Kidney (tissue), 14 donors: ENCODE results near the gene SP110. TPM values are rescaled to one million over a fixed set of nuclear protein-coding genes. Genes with fewer than 3 reads are reported as not detected.
"Not testable (repeated sequence)": the region's sequence is repeated elsewhere in the genome, so short reads cannot be mapped to it uniquely, and the experiment has no call there.

Experiments used
- DNase-seq, 5 donors: peaks; one replicate each; pipeline ENCODE4 v3.0.0-alpha.2; 2013 to 2020
- FAIRE-seq: peaks from 2 replicates; lab custom pipeline; 2012; peaks lifted over from hg19 to GRCh38; lab: Jason Lieb, UNC
- H3K27ac ChIP-seq, 2 donors: one replicate each; pipeline ENCODE4 v1.7.0; 2013; ENCODE audit warnings: low read depth in 2 of 2, low read length in 2 of 2, inconsistent platforms in 1 of 2
- H3K27me3 ChIP-seq: one replicate; pipeline ENCODE4 v1.7.1; 2013; ENCODE audit warnings: low read length, inconsistent platforms; ENCODE audit not compliant: control insufficient read depth, insufficient read depth
- H3K36me3 ChIP-seq, 3 donors: one replicate each; pipeline versions ENCODE4 v1.7.0 to v1.7.1; 2013; ENCODE audit warnings: low read length in 3 of 3, control low read depth in 1 of 3, inconsistent platforms in 1 of 3; ENCODE audit not compliant: insufficient read depth in 3 of 3, control insufficient read depth in 2 of 3
- H3K4me1 ChIP-seq, 3 donors: one replicate each; pipeline versions ENCODE4 v1.7.0 to v1.7.1; 2013; ENCODE audit warnings: low read length in 3 of 3, inconsistent platforms in 1 of 3, low read depth in 1 of 3; ENCODE audit not compliant: control insufficient read depth in 2 of 3, insufficient read depth in 2 of 3
- H3K4me3 ChIP-seq, 3 donors: one replicate each; pipeline versions ENCODE4 v1.7.0 to v1.8.1; 2013; ENCODE audit warnings: low read length in 3 of 3, control low read depth in 1 of 3, inconsistent platforms in 1 of 3
- H3K9ac ChIP-seq, 3 donors: one replicate each; pipeline versions ENCODE4 v1.7.0 to v1.7.1; 2013; ENCODE audit warnings: low read length in 3 of 3, control low read depth in 1 of 3, inconsistent platforms in 1 of 3
- H3K9me3 ChIP-seq, 3 donors: one replicate each; pipeline versions ENCODE4 v1.7.0 to v1.7.1; 2013; ENCODE audit warnings: low read length in 3 of 3, control low read depth in 1 of 3, inconsistent platforms in 1 of 3; ENCODE audit not compliant: control insufficient read depth in 2 of 3, insufficient read depth in 1 of 3
- intact Hi-C: fragments of 100-400 bp; cut with DNase I; formaldehyde crosslinking; loops from one replicate; pipeline ENCODE4 v1.11.1; 2022
- polyA plus RNA-seq: library from polyadenylated mRNA; stranded (reverse); fragments of 350-450 nt; fragmentation: Illumina TruSeq; extraction: RNeasy Lipid Tissue Mini Kit (QIAGEN cat#74804); gene quantifications from one replicate; pipeline ENCODE4 v1.2.3, GENCODE V29; 2014; ENCODE audit warnings: low read depth, low replicate concordance; ENCODE audit not compliant: insufficient read depth
- total RNA-seq: library from RNA; stranded (reverse); fragmentation: NEBNext Ultra II Directional; extraction: Animal tissue kit (Norgen Biotek cat#: 25700); gene quantifications from one replicate; pipeline ENCODE4 v1.2.1, GENCODE V29; 2021
- TF ChIP-seq, protein P1 (sequence below): IDR thresholded peaks from 3 replicates; pipeline ENCODE4 v1.5.1; 2012; ENCODE audit warnings: mild to moderate bottlenecking, moderate library complexity, borderline replicate concordance; ENCODE audit not compliant: insufficient read depth; ENCODE audit errors: extremely low read depth
- donor health status: control.
- donor health status: control.
- donor health status: control.
- donor health status: control.
- donor health status: control.
- donor health status: DM: yes; HTN: yes; CAD: no.
- donor health status: Normal renal cell carcinoma (clear cell type).

The SP110 gene
- total and polyA plus RNA-seq, 2 donors from 2014 or later, result 12.7 to 28.3 TPM

GRCh38 chr2:230267059-230267458, 47.3 kb upstream of the SP110 start:
- no peaks in the 10 kb centered on the region for H3K36me3 ChIP-seq
- H3K27me3 ChIP-seq, result no peaks in the 10 kb centered on the region
- intact Hi-C loops, result no loop called here
- H3K4me1 ChIP-seq, result no peaks in the 10 kb centered on the region
- no peak overlapping the region for H3K27ac ChIP-seq
- TF ChIP-seq, protein P1, sequence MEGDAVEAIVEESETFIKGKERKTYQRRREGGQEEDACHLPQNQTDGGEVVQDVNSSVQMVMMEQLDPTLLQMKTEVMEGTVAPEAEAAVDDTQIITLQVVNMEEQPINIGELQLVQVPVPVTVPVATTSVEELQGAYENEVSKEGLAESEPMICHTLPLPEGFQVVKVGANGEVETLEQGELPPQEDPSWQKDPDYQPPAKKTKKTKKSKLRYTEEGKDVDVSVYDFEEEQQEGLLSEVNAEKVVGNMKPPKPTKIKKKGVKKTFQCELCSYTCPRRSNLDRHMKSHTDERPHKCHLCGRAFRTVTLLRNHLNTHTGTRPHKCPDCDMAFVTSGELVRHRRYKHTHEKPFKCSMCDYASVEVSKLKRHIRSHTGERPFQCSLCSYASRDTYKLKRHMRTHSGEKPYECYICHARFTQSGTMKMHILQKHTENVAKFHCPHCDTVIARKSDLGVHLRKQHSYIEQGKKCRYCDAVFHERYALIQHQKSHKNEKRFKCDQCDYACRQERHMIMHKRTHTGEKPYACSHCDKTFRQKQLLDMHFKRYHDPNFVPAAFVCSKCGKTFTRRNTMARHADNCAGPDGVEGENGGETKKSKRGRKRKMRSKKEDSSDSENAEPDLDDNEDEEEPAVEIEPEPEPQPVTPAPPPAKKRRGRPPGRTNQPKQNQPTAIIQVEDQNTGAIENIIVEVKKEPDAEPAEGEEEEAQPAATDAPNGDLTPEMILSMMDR, result no peak
- FAIRE-seq (no peak), DNase-seq (no peak)
- no peaks in the 10 kb centered on the region for H3K9me3 ChIP-seq
- H3K9ac ChIP-seq, result no peak overlapping the region
- H3K4me3 ChIP-seq, result no peak overlapping the region

- H3K9ac ChIP-seq, result no peak overlapping the region
- no peak overlapping the region for H3K27ac ChIP-seq
- intact Hi-C loops, result no loop called here
- no peak for DNase-seq
- H3K4me3 ChIP-seq, result no peak overlapping the region
- no peaks in the 10 kb centered on the region for H3K27me3 ChIP-seq
- H3K36me3 ChIP-seq, result no peaks in the 10 kb centered on the region
- FAIRE-seq, result no peak
- no peaks in the 10 kb centered on the region for H3K4me1 ChIP-seq
- TF ChIP-seq, protein P1, result no peak
- H3K9me3 ChIP-seq, result no peaks in the 10 kb centered on the region
Measured at GRCh38 chr2:230266638-230267037, 46.9 kb upstream of the SP110 start.

DNA sequence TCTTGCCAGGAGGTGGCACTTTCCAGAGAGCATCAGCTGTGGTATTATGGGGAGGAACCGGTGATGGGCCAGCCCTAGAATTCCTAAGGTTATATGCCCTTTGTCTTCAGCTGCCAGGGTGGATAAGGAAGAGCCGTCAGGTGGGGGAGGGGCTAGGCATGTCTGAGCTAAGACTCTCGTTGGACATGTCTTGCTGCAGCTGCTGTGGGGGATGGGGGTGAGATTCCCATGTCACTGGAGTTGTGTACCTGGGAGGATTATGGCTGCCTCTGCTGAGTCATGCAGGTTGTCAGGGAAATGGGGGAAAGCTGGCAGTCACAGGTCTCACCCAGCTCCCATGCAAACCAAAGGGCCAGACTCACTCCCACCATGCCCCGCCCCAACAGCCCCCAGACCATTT, 45.2 kb upstream of the SP110 start:
- H3K4me3 ChIP-seq, H3K9me3 ChIP-seq, H3K36me3 ChIP-seq, H3K27me3 ChIP-seq, FAIRE-seq, H3K9ac ChIP-seq, DNase-seq, H3K27ac ChIP-seq, intact Hi-C loops, H3K4me1 ChIP-seq: not testable (repeated sequence)

DNA sequence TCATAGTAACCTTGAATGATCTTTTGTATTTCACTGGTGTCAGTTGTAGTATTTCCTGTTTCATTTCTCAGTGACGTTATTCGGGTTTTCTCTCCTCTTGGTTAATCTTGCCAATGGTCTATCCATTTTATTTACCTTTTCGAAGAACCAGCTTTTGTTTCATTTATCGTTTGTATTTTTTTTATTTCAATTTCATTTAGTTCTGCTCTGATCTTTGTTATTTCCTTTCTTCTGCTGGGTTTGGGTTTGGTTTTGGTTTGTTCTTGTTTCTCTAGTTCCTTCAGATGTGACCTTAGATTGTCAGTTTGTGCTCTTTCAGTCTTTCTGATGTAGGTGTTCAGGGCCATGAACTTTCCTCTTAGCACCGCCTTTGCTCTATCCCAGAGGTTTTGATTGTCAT, 42.5 kb upstream of the SP110 start:
- no peaks in the 10 kb centered on the region for H3K27me3 ChIP-seq
- intact Hi-C loops, result no loop called here
- no peaks in the 10 kb centered on the region for H3K36me3 ChIP-seq
- DNase-seq (no peak), FAIRE-seq (no peak)
- TF ChIP-seq, protein P1, result no peak
- no peak overlapping the region for H3K27ac ChIP-seq
- no peak overlapping the region for H3K4me3 ChIP-seq
- no peaks in the 10 kb centered on the region for H3K9me3 ChIP-seq
- no peaks in the 10 kb centered on the region for H3K4me1 ChIP-seq
- H3K9ac ChIP-seq, result no peak overlapping the region
